ENCODE data around the gene SCP2. TPM values are rescaled to one million over a fixed set of nuclear protein-coding genes. Genes with fewer than 3 reads are reported as not detected.

Gene SCP2
- total and polyA plus RNA-seq, 2 of the 4 experiments (the other 2 are of a cell fraction) = 70.4 to 83.1 TPM

GRCh38 chr1:53070621-53071020, 143.5 kb downstream of the SCP2 start:
- Histone ChIP-seq H2AFZ (replicated peaks; ENCODE audit: low read length, poor library complexity) (no peak overlapping the region), H3K27ac (ENCODE audit: insufficient read depth, low read length) (no peak overlapping the region), H3K23ac (ENCODE audit: low read depth, low read length) (no peak overlapping the region), H3K9me3 (ENCODE audit: control insufficient read depth, insufficient read depth, low read length) (no peaks in the 10 kb centered on the region), H3K9me1 (ENCODE audit: insufficient read depth, low read length) (peaks cover 4% of the 10 kb centered on the region; the same call in 1 of the 2 replicates), H2AK9ac (replicated peaks; ENCODE audit: low read depth, low read length, poor library complexity) (no peak overlapping the region), H3K27me3 (ENCODE audit: control insufficient read depth, insufficient read depth, low read length) (no peaks in the 10 kb centered on the region), H3K4me2 (ENCODE audit: low read depth, low read length) (no peak overlapping the region), H2BK15ac (ENCODE audit: low read depth, low read length) (no peak overlapping the region), H4K20me1 (ENCODE audit: insufficient read depth, low read length) (no peaks in the 10 kb centered on the region), H2BK5ac (ENCODE audit: low read depth, low read length, poor library complexity, severe bottlenecking) (no peak overlapping the region), H3K9ac (ENCODE audit: low read depth, low read length) (no peak overlapping the region), H3K4me3 (ENCODE audit: insufficient read depth, low read depth, low read length) (no peak overlapping the region), H3K79me1 (ENCODE audit: low read depth in 1 of 2, low read length in 2 of 2) (no peaks in the 10 kb centered on the region), H4K8ac (ENCODE audit: low read depth in 2 of 2, low read length in 2 of 2) (no peak overlapping the region), H3K18ac (ENCODE audit: low read depth, low read length) (no peak overlapping the region), H2BK20ac (ENCODE audit: low read depth, low read length) (no peak overlapping the region), H4K91ac (ENCODE audit: insufficient read depth, low read depth, low read length) (no peak overlapping the region), H3K14ac (replicated peaks; ENCODE audit: low read depth, low read length) (no peak overlapping the region), H3K56ac (ENCODE audit: extremely low read depth, insufficient read depth, low read length) (no peak overlapping the region), H4K5ac (ENCODE audit: low read depth, low read length) (no peak overlapping the region), H3K4ac (ENCODE audit: low read depth, low read length) (no peak overlapping the region), H3K36me3 (ENCODE audit: control insufficient read depth, insufficient read depth, low read length) (peaks cover 15% of the 10 kb centered on the region; the same call in 1 of the 2 replicates), H2AK5ac (ENCODE audit: low read depth, low read length) (no peak overlapping the region), H3K4me1 (ENCODE audit: control insufficient read depth, insufficient read depth, low read length) (peaks cover 4% of the 10 kb centered on the region; the same call in 1 of the 2 replicates), H2BK120ac (ENCODE audit: low read depth, low read length) (no peak overlapping the region)
- ChIA-PET CTCF (no interaction called here), POLR2A (ENCODE audit: unreplicated experiment) (no interaction called here)
- no TSS peak for BruUV-seq (replicated peaks)
- dilution Hi-C loops (cut with HindIII; ENCODE audit: low sequenced_read_pairs, unreplicated experiment) (no loop called here), intact Hi-C loops (cut with micrococcal nuclease) (no loop called here), in situ Hi-C loops (cut with MboI; ENCODE audit: low sequenced_read_pairs) (loop anchor here (5.0 kb wide), 1 partner anchor 52 kb away; no protein-coding TSS in a partner anchor)
- no peak for DNase-seq
- TF ChIP-seq MAZ (IDR thresholded peaks at IDR 0.05; ENCODE audit: borderline replicate concordance, low read depth, low read length) = no peak
- WGBS, 2 experiments (ENCODE audit: extremely low coverage in 2 of 2, insufficient read length in 1 of 2) = 96% methylated on average over 8 of the region's 12 CpGs; no CpG with 5 or more reads in 1 of the 2 experiments
- ATAC-seq (ENCODE audit: low read depth) = no peak
